HCT116 (cell line): ENCODE results near the gene CDC42EP1. TPM values are rescaled to one million over a fixed set of nuclear protein-coding genes. Genes with fewer than 3 reads are reported as not detected.

Experiments
- ATAC-seq: fragments of 200-7000 bp; cut with Tn5 transposase; 2 replicates; pipeline ENCODE4 v1.9.1; 2020; ENCODE audit warnings: mild to moderate bottlenecking, moderate library complexity
- BruUV-seq: library from RNA; stranded (reverse); fragments of 400-500 nt; replicated peaks from 2 replicates; lab custom pipeline; 2021; lab: Mats Ljungman, UMichigan
- CTCF ChIA-PET: fragments of 300-600 bp; sonication (Branson Sonifier 250); formaldehyde crosslinking; loops from one replicate; lab custom pipeline; 2021; ENCODE audit warnings: antibody characterized with exemption; lab: Charles Lee
- POLR2A ChIA-PET: fragments of 300-600, 350-600 bp; sonication (Branson Sonifier 250); formaldehyde crosslinking; loops from one replicate; lab custom pipeline; 2021; ENCODE audit warnings: antibody characterized with exemption; lab: Charles Lee
- RAD21 ChIA-PET, 2 experiments: fragments of 300-600 bp; sonication (Branson Sonifier 250); formaldehyde crosslinking; loops; one replicate each; lab custom pipeline; 2023; ENCODE audit warnings: low total read pairs in 2 of 2; ENCODE audit not compliant: uncharacterized antibody in 2 of 2, unreplicated experiment in 2 of 2, low non-redundant PET in 1 of 2; lab: Charles Lee
- DNase-seq: peaks from one replicate; pipeline ENCODE4 v3.0.0-alpha.2; 2010; ENCODE audit warnings: low read depth, low spot score
- H2AFZ ChIP-seq: fragments of 200-600 bp; shearing (Covaris generic), sonication (generic); 2 replicates; pipeline ENCODE4 v1.6.1; 2017; ENCODE audit warnings: low read depth, mixed run types, mixed read lengths, antibody characterized with exemption, low read length; ENCODE audit not compliant: poor library complexity, severe bottlenecking
- H3K27ac ChIP-seq: 2 replicates; pipeline ENCODE4 v1.5.1; 2012; ENCODE audit warnings: low read depth, low read length
- H3K27me3 ChIP-seq: fragments of 200-600 bp; sonication (generic); 2 replicates; pipeline ENCODE4 v1.6.1; 2016; ENCODE audit warnings: mixed run types, low read length, mixed read lengths; ENCODE audit not compliant: insufficient read depth
- H3K36me3 ChIP-seq, 2 experiments: fragments of 200-500 bp in 1 of 2; fragments of 200-600 bp in 1 of 2; sonication (Bioruptor generic) in 1 of 2; sonication (generic) in 1 of 2; 2 replicates each; pipeline versions ENCODE4 v1.5.1 to v1.6.1; 2014 to 2016; ENCODE audit warnings: low read length in 2 of 2, inconsistent platforms in 1 of 2, mixed read lengths in 1 of 2, mixed run types in 1 of 2; ENCODE audit not compliant: insufficient read depth in 2 of 2, control insufficient read depth in 1 of 2
- H3K4me1 ChIP-seq, 2 experiments: fragments of 200-600 bp in 1 of 2; sonication (generic) in 1 of 2; 2 replicates each; pipeline versions ENCODE4 v1.5.1 to v1.6.1; 2012 to 2017; ENCODE audit warnings: low read length in 2 of 2, inconsistent platforms in 1 of 2, mild to moderate bottlenecking in 1 of 2, mixed read lengths in 1 of 2, mixed run types in 1 of 2, moderate library complexity in 1 of 2; ENCODE audit not compliant: insufficient read depth in 2 of 2, control insufficient read depth in 1 of 2
- H3K4me2 ChIP-seq: fragments of 200-600 bp; sonication (generic); 2 replicates; pipeline ENCODE4 v1.6.1; 2017; ENCODE audit warnings: mixed run types, low read length, mixed read lengths
- H3K4me3 ChIP-seq, 2 experiments: fragments of 200-600 bp in 1 of 2; sonication (generic) in 1 of 2; replicated peaks in 1 of 2; 2 replicates each; pipeline ENCODE4 v1.5.1; 2011 to 2016; ENCODE audit warnings: low read length in 2 of 2, control low read depth in 1 of 2, low read depth in 1 of 2, mild to moderate bottlenecking in 1 of 2, mixed read lengths in 1 of 2, mixed run types in 1 of 2
- H3K79me2 ChIP-seq: fragments of 200-600 bp; sonication (generic); 2 replicates; pipeline ENCODE4 v1.6.1; 2017; ENCODE audit warnings: mild to moderate bottlenecking, mixed run types, low read length, moderate library complexity, mixed read lengths; ENCODE audit not compliant: insufficient read depth
- H3K9ac ChIP-seq: fragments of 200-600 bp; sonication (generic); 2 replicates; pipeline ENCODE4 v1.6.1; 2016; ENCODE audit warnings: low read length, mixed read lengths
- H3K9me2 ChIP-seq: fragments of 200-600 bp; sonication (generic), shearing (Covaris generic); 2 replicates; pipeline ENCODE4 v1.6.1; 2017; ENCODE audit warnings: mixed run types, mild to moderate bottlenecking, moderate library complexity; ENCODE audit not compliant: insufficient read depth
- H3K9me3 ChIP-seq, 2 experiments: fragments of 200-500 bp in 1 of 2; fragments of 200-600 bp in 1 of 2; sonication (Bioruptor generic) in 1 of 2; sonication (generic) in 1 of 2; 2 replicates each; pipeline ENCODE4 v1.6.1; 2014 to 2017; ENCODE audit warnings: low read length in 2 of 2, mixed read lengths in 2 of 2, inconsistent platforms in 1 of 2, low read depth in 1 of 2, mild to moderate bottlenecking in 1 of 2, mixed run types in 1 of 2, moderate library complexity in 1 of 2; ENCODE audit not compliant: control insufficient read depth in 1 of 2, insufficient read depth in 1 of 2
- H4K20me1 ChIP-seq: fragments of 200-600 bp; sonication (generic), shearing (Covaris generic); 2 replicates; pipeline ENCODE4 v1.6.1; 2017; ENCODE audit warnings: mixed run types, mild to moderate bottlenecking, moderate library complexity; ENCODE audit not compliant: insufficient read depth
- EZH2 ChIP-seq: fragments of 200-600 bp; sonication (generic); IDR thresholded peaks from 2 replicates; pipeline ENCODE4 v1.6.1; 2017; ENCODE audit warnings: antibody characterized with exemption, mixed run types
- MAX ChIP-seq: IDR thresholded peaks from 2 replicates; pipeline ENCODE4 v1.6.1; 2012
- POLR2A ChIP-seq: IDR thresholded peaks from 2 replicates; pipeline ENCODE4 v1.7.0; 2011; ENCODE audit warnings: borderline replicate concordance; ENCODE audit not compliant: insufficient read depth, insufficient read length; ENCODE audit errors: extremely low read depth
- POLR2AphosphoS5 ChIP-seq: IDR thresholded peaks from 2 replicates; pipeline ENCODE4 v1.6.1; 2011; ENCODE audit warnings: mild to moderate bottlenecking, low read depth, low read length, moderate library complexity
- SIN3A ChIP-seq: IDR thresholded peaks from 2 replicates; pipeline ENCODE4 v1.6.1; 2012; ENCODE audit warnings: low read depth
- ZFX ChIP-seq: fragments of 450-650 bp; IDR thresholded peaks from 2 replicates; pipeline ENCODE4 v1.6.1; 2017
- intact Hi-C: fragments of 100-400 bp; cut with micrococcal nuclease; formaldehyde crosslinking; loops from 2 replicates; pipeline ENCODE4 v1.10.0; 2022
- total RNA-seq: library from RNA; stranded (reverse); gene quantifications from one replicate; pipeline ENCODE4 v1.2.1, GENCODE V29; 2021; ENCODE audit not compliant: unreplicated experiment
- TF ChIP-seq, protein P1 (sequence below), 3 experiments: fragments of 200-600 bp in 1 of 3; sonication (generic) in 1 of 3; IDR thresholded peaks in 2 of 3; conservative IDR thresholded peaks in 1 of 3; 2 replicates each; pipeline ENCODE4 v1.5.1; 2012 to 2017; ENCODE audit warnings: low read depth in 2 of 3, low read length in 2 of 3, antibody characterized with exemption in 1 of 3, borderline replicate concordance in 1 of 3, control low read depth in 1 of 3, mild to moderate bottlenecking in 1 of 3, mixed read lengths in 1 of 3, mixed run types in 1 of 3, moderate library complexity in 1 of 3; ENCODE audit not compliant: insufficient read depth in 1 of 3

CDC42EP1 gene
- total RNA-seq, 1 experiment from 2014 or later, result 160 TPM

GRCh38 chr22:37570661-37570976, 10.3 kb downstream of the CDC42EP1 start:
- peaks cover 6% of the 10 kb centered on the region; the same call in 1 of the 2 replicates for H4K20me1 ChIP-seq
- peak overlapping the region; percentile 63 for H3K4me2 ChIP-seq
- intact Hi-C loops, result no loop called here
- H3K79me2 ChIP-seq, result peaks cover 23% of the 10 kb centered on the region
- H3K9ac ChIP-seq, result no peak overlapping the region
- H3K4me3 ChIP-seq, result peak overlapping the region in 1 of 2 experiments; percentile 30; a peak in 1 of 4 replicates
- peaks cover 3 to 27% of the 10 kb centered on the region in 2 experiments; a peak in 1 of 4 replicates for H3K36me3 ChIP-seq
- POLR2A ChIA-PET, result interaction anchor here (1.2 to 3.2 kb wide), 2 partner anchors 22 to 252 kb away, joined by 3 to 9 read pairs; no protein-coding TSS in a partner anchor
- no peaks in the 10 kb centered on the region for H3K27me3 ChIP-seq
- H3K4me1 ChIP-seq, result peaks cover 46 to 63% of the 10 kb centered on the region in 2 experiments
- peak overlapping the region; percentile 72 for H3K27ac ChIP-seq
- CTCF ChIA-PET, result interaction anchor here (1.2 to 10.7 kb wide), 7 partner anchors 9 to 254 kb away, joined by 3 to 238 read pairs (median 6); no protein-coding TSS in a partner anchor
- TF ChIP-seq, protein P1, sequence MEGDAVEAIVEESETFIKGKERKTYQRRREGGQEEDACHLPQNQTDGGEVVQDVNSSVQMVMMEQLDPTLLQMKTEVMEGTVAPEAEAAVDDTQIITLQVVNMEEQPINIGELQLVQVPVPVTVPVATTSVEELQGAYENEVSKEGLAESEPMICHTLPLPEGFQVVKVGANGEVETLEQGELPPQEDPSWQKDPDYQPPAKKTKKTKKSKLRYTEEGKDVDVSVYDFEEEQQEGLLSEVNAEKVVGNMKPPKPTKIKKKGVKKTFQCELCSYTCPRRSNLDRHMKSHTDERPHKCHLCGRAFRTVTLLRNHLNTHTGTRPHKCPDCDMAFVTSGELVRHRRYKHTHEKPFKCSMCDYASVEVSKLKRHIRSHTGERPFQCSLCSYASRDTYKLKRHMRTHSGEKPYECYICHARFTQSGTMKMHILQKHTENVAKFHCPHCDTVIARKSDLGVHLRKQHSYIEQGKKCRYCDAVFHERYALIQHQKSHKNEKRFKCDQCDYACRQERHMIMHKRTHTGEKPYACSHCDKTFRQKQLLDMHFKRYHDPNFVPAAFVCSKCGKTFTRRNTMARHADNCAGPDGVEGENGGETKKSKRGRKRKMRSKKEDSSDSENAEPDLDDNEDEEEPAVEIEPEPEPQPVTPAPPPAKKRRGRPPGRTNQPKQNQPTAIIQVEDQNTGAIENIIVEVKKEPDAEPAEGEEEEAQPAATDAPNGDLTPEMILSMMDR (IDR thresholded peaks at IDR 0.05 in 2 of 3, conservative IDR thresholded peaks at IDR 0.05 in 1 of 3; ENCODE audit: borderline replicate concordance in 1 of 3, insufficient read depth in 1 of 3, low read depth in 2 of 3, low read length in 2 of 3), result no peak
- TF ChIP-seq POLR2A, result peak; percentile 8
- ATAC-seq (peak; percentile 1; the same call in 1 of the 2 replicates), DNase-seq (no peak)
- no peaks in the 10 kb centered on the region for H3K9me2 ChIP-seq
- RAD21 ChIA-PET, result interaction anchor here (0.5 to 1.3 kb wide), 3 partner anchors 9 to 29 kb away, joined by 3 to 8 read pairs (median 4); no protein-coding TSS in a partner anchor
- BruUV-seq, result no TSS peak
- H2AFZ ChIP-seq, result no peak overlapping the region
- no peaks in the 10 kb centered on the region for H3K9me3 ChIP-seq

DNA sequence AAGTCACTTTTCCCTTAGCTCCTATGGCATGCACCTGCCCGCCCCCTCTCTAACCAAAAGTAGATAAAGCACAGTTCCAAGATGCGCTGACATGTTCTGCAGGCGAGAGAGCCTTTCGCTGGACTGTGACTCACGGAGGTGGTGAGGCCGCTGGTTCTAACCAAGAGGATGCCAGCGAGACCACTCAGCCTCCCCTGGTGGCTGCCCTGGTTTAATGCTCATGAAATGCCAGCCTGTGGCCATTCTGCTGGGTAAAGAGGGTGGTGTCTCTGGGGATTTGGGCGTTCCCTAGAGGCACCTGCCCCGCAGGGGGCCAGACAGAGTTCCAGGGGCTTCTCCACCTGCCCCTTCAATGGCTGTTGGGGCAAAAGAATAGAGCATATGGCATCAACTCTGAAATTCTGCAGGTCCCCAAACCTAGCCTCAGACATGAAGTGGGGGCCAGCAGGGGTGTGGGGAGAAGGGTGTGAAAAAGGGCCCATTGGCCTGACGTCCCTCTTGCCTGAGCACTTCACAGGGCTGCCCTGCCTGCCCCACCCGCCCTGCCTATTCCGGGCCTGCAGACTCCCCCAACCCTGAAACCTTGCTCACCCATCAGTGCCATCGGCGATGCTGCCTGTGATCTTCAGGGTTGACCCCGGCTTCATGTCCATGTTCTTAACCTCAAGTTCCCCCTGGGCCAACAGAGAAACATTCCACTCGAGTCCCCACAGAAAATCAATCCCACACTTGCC, 11.1 kb downstream of the CDC42EP1 start:
- intact Hi-C loops, result no loop called here
- ChIA-PET RAD21 (no interaction called here), CTCF (interaction anchor here (1.2 to 10.7 kb wide), 6 partner anchors 10 to 255 kb away, joined by 3 to 238 read pairs (median 6); no protein-coding TSS in a partner anchor)
- peak; percentile 63 for DNase-seq
- Histone ChIP-seq H3K4me1 (peaks cover 41 to 55% of the 10 kb centered on the region in 2 experiments), H3K79me2 (peaks cover 15% of the 10 kb centered on the region; the same call in 1 of the 2 replicates), H3K9me2 (no peaks in the 10 kb centered on the region)
- no TSS peak for BruUV-seq
- TF ChIP-seq ZFX, result no peak
- TF ChIP-seq SIN3A, result no peak
- TF ChIP-seq POLR2AphosphoS5, result peak; percentile 34; the same call in 1 of the 2 replicates
- TF ChIP-seq EZH2, result no peak
- TF ChIP-seq, protein P1 (IDR thresholded peaks at IDR 0.05 in 2 of 3, conservative IDR thresholded peaks at IDR 0.05 in 1 of 3; ENCODE audit: borderline replicate concordance in 1 of 3, insufficient read depth in 1 of 3, low read depth in 2 of 3, low read length in 2 of 3), result peak in 2 of 3 experiments; percentile 56 to 60; a peak in 4 of 6 replicates
- no peak for TF ChIP-seq MAX
- TF ChIP-seq, all 23 proteins: peak for 2
- H3K36me3 ChIP-seq, result peaks cover 3 to 20% of the 10 kb centered on the region in 2 experiments; a peak in 1 of 4 replicates
- H3K4me3 ChIP-seq, result no peak overlapping the region
- no peak overlapping the region for H3K9ac ChIP-seq
- ATAC-seq, result peak; percentile 59
- no peak overlapping the region for H2AFZ ChIP-seq
- peak overlapping the region; percentile 72 for H3K27ac ChIP-seq
- peak overlapping the region; percentile 63 for H3K4me2 ChIP-seq
- POLR2A ChIA-PET, result interaction anchor here (1.2 to 3.2 kb wide), 2 partner anchors 21 to 253 kb away, joined by 3 to 9 read pairs; no protein-coding TSS in a partner anchor
- peaks cover 6% of the 10 kb centered on the region; the same call in 1 of the 2 replicates for H4K20me1 ChIP-seq
- no peaks in the 10 kb centered on the region for H3K9me3 ChIP-seq
- no peaks in the 10 kb centered on the region for H3K27me3 ChIP-seq
